MM.1S (cell line): Measurements from ENCODE around the gene GIPR.

Experiments
- DNase-seq: peaks from one replicate; pipeline ENCODE4 v3.0.0-alpha.2; 2015
- H2AFZ ChIP-seq: fragments of 300-600 bp; sonication (generic); 2 replicates; pipeline ENCODE4 v1.6.0; 2016; ENCODE audit warnings: antibody characterized with exemption, low read length
- H3F3A ChIP-seq: fragments of 300-600 bp; sonication (generic); 2 replicates; pipeline ENCODE4 v1.6.1; 2016; ENCODE audit warnings: mild to moderate bottlenecking, antibody characterized with exemption, low read length, moderate library complexity, mixed read lengths; ENCODE audit not compliant: insufficient read depth
- H3K27ac ChIP-seq: fragments of 300-600 bp; sonication (generic); 2 replicates; pipeline ENCODE4 v1.5.1; 2016; ENCODE audit warnings: mild to moderate bottlenecking, low read length
- H3K27me3 ChIP-seq: fragments of 300-600 bp; sonication (generic); replicated peaks from 2 replicates; pipeline ENCODE4 v1.6.0; 2016; ENCODE audit warnings: low read length; ENCODE audit not compliant: insufficient read depth
- H3K36me3 ChIP-seq: fragments of 300-600 bp; sonication (generic); replicated peaks from 2 replicates; pipeline ENCODE4 v1.6.1; 2016; ENCODE audit warnings: mild to moderate bottlenecking, low read length, mixed read lengths; ENCODE audit not compliant: insufficient read depth
- H3K4me1 ChIP-seq: fragments of 300-600 bp; sonication (generic); 2 replicates; pipeline ENCODE4 v1.6.1; 2016; ENCODE audit warnings: low read length, mixed read lengths
- H3K4me2 ChIP-seq: fragments of 300-600 bp; sonication (generic); 2 replicates; pipeline ENCODE4 v1.6.0; 2016; ENCODE audit warnings: low read depth, low read length
- H3K4me3 ChIP-seq: fragments of 300-600 bp; sonication (generic); 2 replicates; pipeline ENCODE4 v1.5.1; 2016; ENCODE audit warnings: low read length, mixed read lengths
- H3K79me2 ChIP-seq: fragments of 300-600 bp; sonication (generic); 2 replicates; pipeline ENCODE4 v1.6.1; 2016; ENCODE audit warnings: mixed run types, low read length, mixed read lengths
- H3K9ac ChIP-seq: fragments of 300-600 bp; sonication (generic); 2 replicates; pipeline ENCODE4 v1.6.1; 2016; ENCODE audit warnings: low read length, mixed read lengths
- H3K9me2 ChIP-seq: fragments of 300-600 bp; sonication (generic); replicated peaks from 2 replicates; pipeline ENCODE4 v1.6.1; 2016; ENCODE audit warnings: mild to moderate bottlenecking, low read length, mixed read lengths; ENCODE audit not compliant: insufficient read depth
- H3K9me3 ChIP-seq: fragments of 300-600 bp; sonication (generic); replicated peaks from 2 replicates; pipeline ENCODE4 v1.6.1; 2016; ENCODE audit warnings: mild to moderate bottlenecking, low read length, mixed read lengths; ENCODE audit not compliant: insufficient read depth
- H4K20me1 ChIP-seq: fragments of 300-600 bp; sonication (generic); 2 replicates; pipeline ENCODE4 v1.6.1; 2016; ENCODE audit warnings: mild to moderate bottlenecking, low read length, moderate library complexity, mixed read lengths; ENCODE audit not compliant: insufficient read depth
- EZH2 ChIP-seq: fragments of 300-600 bp; sonication (generic); optimal IDR thresholded peaks from 2 replicates; pipeline ENCODE3; 2017; ENCODE audit warnings: low read depth, mild to moderate bottlenecking, antibody characterized with exemption, low read length, mixed read lengths
- EZH2phosphoT487 ChIP-seq: fragments of 300-600 bp; sonication (generic); IDR thresholded peaks from 2 replicates; pipeline ENCODE4 v1.6.1; 2018; ENCODE audit warnings: antibody characterized with exemption, low read length
- TF ChIP-seq, protein P1 (sequence below): fragments of 300-600 bp; sonication (generic); IDR thresholded peaks from 2 replicates; pipeline ENCODE4 v1.5.1; 2016; ENCODE audit warnings: antibody characterized with exemption, low read length, mixed read lengths

The GIPR gene

GRCh38 chr19:45643927-45644771, 23.9 kb upstream of the GIPR start:
- DNase-seq = no peak
- H3F3A ChIP-seq = peaks cover 36% of the 10 kb centered on the region
- no peaks in the 10 kb centered on the region for H3K36me3 ChIP-seq
- H2AFZ ChIP-seq = no peak overlapping the region
- no peaks in the 10 kb centered on the region for H4K20me1 ChIP-seq
- H3K9me2 ChIP-seq = no peaks in the 10 kb centered on the region
- peaks cover 6% of the 10 kb centered on the region; the same call in 1 of the 2 replicates for H3K27me3 ChIP-seq
- H3K79me2 ChIP-seq = no peaks in the 10 kb centered on the region
- H3K9ac ChIP-seq = no peak overlapping the region
- peaks cover 7% of the 10 kb centered on the region; the same call in 1 of the 2 replicates for H3K4me1 ChIP-seq
- no peaks in the 10 kb centered on the region for H3K9me3 ChIP-seq
- no peak overlapping the region for H3K4me3 ChIP-seq
- TF ChIP-seq EZH2phosphoT487 (no peak), EZH2 (no peak)
- TF ChIP-seq, protein P1, sequence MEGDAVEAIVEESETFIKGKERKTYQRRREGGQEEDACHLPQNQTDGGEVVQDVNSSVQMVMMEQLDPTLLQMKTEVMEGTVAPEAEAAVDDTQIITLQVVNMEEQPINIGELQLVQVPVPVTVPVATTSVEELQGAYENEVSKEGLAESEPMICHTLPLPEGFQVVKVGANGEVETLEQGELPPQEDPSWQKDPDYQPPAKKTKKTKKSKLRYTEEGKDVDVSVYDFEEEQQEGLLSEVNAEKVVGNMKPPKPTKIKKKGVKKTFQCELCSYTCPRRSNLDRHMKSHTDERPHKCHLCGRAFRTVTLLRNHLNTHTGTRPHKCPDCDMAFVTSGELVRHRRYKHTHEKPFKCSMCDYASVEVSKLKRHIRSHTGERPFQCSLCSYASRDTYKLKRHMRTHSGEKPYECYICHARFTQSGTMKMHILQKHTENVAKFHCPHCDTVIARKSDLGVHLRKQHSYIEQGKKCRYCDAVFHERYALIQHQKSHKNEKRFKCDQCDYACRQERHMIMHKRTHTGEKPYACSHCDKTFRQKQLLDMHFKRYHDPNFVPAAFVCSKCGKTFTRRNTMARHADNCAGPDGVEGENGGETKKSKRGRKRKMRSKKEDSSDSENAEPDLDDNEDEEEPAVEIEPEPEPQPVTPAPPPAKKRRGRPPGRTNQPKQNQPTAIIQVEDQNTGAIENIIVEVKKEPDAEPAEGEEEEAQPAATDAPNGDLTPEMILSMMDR = no peak
- peak overlapping the region; percentile 97; the same call in 1 of the 2 replicates for H3K4me2 ChIP-seq
- H3K27ac ChIP-seq = no peak overlapping the region

DNA sequence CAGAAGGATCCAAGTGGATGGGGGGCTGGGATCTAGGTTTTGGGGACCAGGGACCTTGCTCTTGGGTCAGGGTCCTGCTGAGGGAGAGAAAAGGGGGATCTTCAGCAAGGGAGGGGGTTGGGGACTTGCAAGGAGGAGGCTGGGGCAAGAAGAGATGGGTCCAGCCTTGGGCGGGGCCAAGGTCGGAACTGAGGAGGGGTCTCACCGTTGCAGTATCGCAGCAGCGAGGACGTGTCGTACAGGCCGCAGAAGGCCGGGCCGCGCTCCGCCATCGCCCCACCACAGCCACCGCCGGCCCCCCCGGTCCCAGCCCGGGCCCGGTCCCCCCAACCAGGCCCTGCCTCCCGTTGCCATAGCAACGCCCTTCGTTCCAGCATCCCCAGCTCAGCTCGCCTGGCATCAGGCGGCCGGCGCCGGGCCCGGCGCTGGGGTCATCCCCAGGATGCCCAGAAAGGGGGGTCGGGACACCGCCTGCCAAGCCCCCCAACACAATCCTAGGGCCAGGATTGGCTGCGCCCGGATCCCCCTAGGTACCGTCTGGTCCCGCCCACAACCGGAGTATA, 22.9 kb upstream of the GIPR start:
- TF ChIP-seq EZH2phosphoT487 = no peak
- TF ChIP-seq, protein P1 = no peak
- TF ChIP-seq EZH2 = no peak
- Histone ChIP-seq H3K27ac (no peak overlapping the region), H3K36me3 (no peaks in the 10 kb centered on the region), H3K4me1 (peaks cover 7% of the 10 kb centered on the region; the same call in 1 of the 2 replicates), H3K9ac (no peak overlapping the region; the same call in 1 of the 2 replicates), H4K20me1 (no peaks in the 10 kb centered on the region), H3K9me2 (no peaks in the 10 kb centered on the region), H2AFZ (peak overlapping the region; percentile 87), H3K79me2 (no peaks in the 10 kb centered on the region), H3K27me3 (peaks cover 6% of the 10 kb centered on the region; the same call in 1 of the 2 replicates), H3F3A (peaks cover 36% of the 10 kb centered on the region), H3K4me3 (peak overlapping the region; percentile 66), H3K9me3 (no peaks in the 10 kb centered on the region), H3K4me2 (peak overlapping the region; percentile 77)
- no peak for DNase-seq

DNA sequence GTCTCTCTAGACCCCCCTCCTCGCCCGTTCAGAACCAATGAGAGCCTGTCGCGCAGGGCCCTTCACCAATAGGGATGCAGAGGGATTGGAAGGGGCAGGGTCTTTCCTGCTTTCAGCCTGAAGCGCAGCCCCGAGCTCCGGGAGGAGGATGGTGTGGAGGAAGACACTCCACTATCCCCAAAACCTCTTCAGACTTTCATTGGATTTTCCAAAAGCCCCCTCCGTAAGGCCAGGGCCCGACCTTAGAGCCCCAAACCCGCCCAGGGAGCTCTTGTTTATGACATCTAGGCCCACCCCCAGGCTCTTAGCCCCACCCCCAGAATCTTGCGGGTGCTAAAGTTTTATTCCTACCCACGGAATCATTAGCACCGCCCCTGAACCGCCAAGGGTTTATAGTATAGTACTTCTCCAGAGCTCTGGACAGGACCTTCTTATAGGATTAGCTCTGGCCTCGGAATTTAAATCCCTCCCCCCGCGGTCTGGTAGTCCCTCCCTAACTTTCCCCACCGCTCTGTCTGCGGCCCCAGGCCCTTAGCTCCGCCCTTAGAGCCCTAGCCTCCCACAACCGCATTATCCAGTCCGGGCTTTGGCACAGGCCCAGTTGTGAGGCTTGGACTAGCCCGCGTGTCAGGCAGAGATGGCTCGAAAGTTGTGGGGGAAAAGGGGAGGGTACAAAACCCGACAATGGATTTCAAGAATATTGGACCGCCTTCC, 22.2 kb upstream of the GIPR start:
- TF ChIP-seq EZH2phosphoT487 = no peak
- no peak for TF ChIP-seq EZH2
- TF ChIP-seq, protein P1 = no peak
- no peak overlapping the region for H3K27ac ChIP-seq
- peak; percentile 93 for DNase-seq

More for the DNA sequence above, 22.2 kb upstream of the GIPR start:
- H3K4me2 ChIP-seq = peak overlapping the region; percentile 77
- peaks cover 6% of the 10 kb centered on the region; the same call in 1 of the 2 replicates for H3K27me3 ChIP-seq
- H4K20me1 ChIP-seq = no peaks in the 10 kb centered on the region
- no peaks in the 10 kb centered on the region for H3K79me2 ChIP-seq
- peaks cover 33% of the 10 kb centered on the region for H3F3A ChIP-seq
- H3K9me2 ChIP-seq = no peaks in the 10 kb centered on the region
- peak overlapping the region; percentile 66 for H3K4me3 ChIP-seq
- peaks cover 5% of the 10 kb centered on the region; the same call in 1 of the 2 replicates for H3K4me1 ChIP-seq
- H3K9me3 ChIP-seq = no peaks in the 10 kb centered on the region
- H3K36me3 ChIP-seq = no peaks in the 10 kb centered on the region
- peak overlapping the region; percentile 87 for H2AFZ ChIP-seq
- H3K9ac ChIP-seq = peak overlapping the region; percentile 33; the same call in 1 of the 2 replicates
